CD4-positive, alpha-beta T cell treated with Interleukin-15 for 1 hour (primary cell): ENCODE measurements around the gene PLPPR1.
"Not testable (repeated sequence)": the region's sequence is repeated elsewhere in the genome, so short reads cannot be mapped to it uniquely, and the experiment has no call there.

Experiments used
- DNase-seq: peaks from one replicate; pipeline ENCODE4 v3.0.0-alpha.2; 2020

PLPPR1 gene

GRCh38 chr9:101050650-101051049, 22.1 kb downstream of the PLPPR1 start:
- no peak for DNase-seq

- DNase-seq = no peak
These were observed 26.1 kb downstream of the PLPPR1 start for GRCh38 chr9:101054657-101055056.

- no peak for DNase-seq
These were observed 27.0 kb downstream of the PLPPR1 start for GRCh38 chr9:101055516-101055915.

GRCh38 chr9:101062686-101063085, 34.2 kb downstream of the PLPPR1 start:
- no peak for DNase-seq

DNA sequence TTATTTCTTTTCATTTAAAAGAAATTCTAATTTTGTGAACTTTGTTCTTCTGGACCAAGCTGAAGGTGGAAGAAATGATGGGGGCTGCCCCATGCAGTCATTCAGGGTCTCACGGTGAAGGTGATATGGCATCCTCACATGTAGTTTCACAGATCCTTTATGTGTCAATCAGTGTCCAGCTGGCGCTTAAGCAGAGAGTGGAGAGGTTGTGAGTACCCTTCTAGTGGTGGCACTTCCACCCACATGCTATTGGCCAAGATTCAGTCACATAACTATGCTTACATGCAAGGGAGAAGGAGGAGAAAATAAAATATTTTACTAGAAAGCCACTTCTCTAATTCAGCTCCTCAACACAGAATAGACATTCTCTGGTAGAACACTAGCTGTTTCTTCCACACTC, 34.7 kb downstream of the PLPPR1 start:
- DNase-seq = no peak

- no peak for DNase-seq
These were observed 35.7 kb downstream of the PLPPR1 start for GRCh38 chr9:101064206-101064605.

GRCh38 chr9:101065930-101066329, 37.4 kb downstream of the PLPPR1 start:
- no peak for DNase-seq

DNA sequence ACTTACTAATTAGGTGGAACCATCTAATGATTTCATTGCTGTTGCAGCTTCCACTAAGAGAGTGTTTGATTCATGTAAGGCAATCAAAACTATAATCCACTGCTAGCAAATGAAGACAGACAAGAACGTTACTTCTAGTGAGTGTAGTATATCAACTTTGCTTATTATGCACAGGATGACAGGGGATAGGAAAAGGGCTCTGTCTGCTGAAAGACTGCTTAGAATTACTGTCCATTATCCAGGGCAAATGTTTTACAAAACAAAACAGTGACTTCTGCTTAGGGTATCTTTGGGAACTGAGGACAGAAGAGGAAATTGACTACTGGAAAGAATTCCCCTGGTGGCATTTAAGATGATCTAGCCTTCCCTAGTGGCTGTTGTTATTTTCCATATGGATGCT, 40.2 kb downstream of the PLPPR1 start:
- DNase-seq = no peak

DNA sequence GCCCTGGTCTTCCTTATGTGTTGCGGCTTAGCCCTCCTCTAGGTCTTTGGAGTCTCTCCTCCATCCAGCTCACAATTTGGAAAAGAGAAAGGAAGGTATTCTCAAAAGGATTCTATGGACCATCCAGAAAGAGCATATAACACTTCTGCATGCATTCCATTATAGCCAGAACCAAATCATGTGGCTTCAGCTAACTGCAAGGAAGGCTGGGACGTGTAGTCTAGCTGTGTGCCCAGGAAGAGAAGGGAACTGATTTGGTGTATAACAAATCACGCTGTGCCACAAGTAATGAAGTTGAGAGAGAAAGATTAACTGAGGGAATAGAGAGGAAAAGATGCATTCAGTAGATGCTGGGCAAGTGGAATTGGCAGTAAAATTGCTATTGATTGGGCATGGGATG, 43.7 kb downstream of the PLPPR1 start:
- no peak for DNase-seq

GRCh38 chr9:101073122-101073521, 44.6 kb downstream of the PLPPR1 start:
- no peak for DNase-seq

DNA sequence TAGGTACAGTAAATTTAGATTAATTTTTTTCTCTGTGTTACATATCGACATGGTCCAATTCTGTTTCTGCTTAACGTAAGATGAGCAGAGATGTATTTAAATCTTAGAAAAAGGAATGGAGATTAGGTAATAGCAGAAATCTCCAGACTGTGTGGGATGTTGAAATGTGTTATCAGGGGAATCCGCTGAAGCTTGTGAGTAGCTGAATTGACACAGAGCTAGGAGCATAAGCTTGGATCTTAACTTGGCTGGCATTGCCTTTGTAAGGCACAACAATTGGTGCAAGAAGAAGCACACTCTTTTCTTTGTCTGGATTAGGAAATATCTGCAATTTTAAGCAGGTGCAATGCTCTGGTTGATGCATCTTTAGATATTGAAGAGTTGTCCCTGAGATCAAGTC, 53.1 kb downstream of the PLPPR1 start:
- no peak for DNase-seq

- no peak for DNase-seq
These were observed 55.1 kb downstream of the PLPPR1 start for GRCh38 chr9:101083448-101084202.

DNA sequence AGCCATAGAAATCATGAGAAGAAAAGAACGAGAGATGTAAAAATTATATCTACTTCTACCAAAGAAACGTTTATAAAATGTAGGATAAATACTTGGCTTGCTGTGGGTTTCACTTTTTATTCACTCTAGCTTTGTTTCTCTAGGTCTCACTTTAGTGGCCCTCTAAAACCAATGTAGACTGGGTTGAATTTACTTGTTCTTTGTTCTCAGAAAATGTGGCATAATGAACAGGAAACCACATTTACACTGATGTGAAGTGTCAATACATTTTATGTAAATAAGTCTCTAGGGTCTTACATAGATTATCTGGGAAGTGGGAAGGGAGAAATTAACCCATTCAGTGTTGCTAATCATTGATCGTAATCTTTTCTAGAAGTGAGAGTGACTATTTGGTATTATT, 58.9 kb downstream of the PLPPR1 start:
- DNase-seq = no peak

- no peak for DNase-seq
These were observed 64.4 kb downstream of the PLPPR1 start for GRCh38 chr9:101092922-101093321.

- DNase-seq = no peak
These were observed 65.1 kb downstream of the PLPPR1 start for GRCh38 chr9:101093620-101094019.

DNA sequence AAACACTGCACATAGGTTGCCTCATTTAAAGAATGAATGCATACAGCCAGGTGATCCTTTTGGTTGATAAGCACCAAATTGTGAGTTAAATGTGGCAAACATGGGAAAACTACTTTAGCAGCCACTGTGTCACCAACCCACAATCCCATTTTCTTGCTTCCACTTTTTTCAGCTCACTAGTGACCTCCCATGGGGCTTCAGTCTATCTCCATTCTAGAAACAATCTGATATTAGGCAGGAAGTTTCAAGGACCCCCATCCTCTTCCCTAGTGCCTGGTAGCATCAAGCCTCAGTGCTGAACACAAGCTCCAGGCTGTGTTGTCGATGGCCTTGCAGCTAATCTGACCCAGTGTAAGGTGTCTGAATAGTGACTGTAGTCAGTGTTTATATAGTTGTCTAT, 66.2 kb downstream of the PLPPR1 start:
- DNase-seq = no peak

GRCh38 chr9:101097210-101097609, 68.7 kb downstream of the PLPPR1 start:
- no peak for DNase-seq

DNA sequence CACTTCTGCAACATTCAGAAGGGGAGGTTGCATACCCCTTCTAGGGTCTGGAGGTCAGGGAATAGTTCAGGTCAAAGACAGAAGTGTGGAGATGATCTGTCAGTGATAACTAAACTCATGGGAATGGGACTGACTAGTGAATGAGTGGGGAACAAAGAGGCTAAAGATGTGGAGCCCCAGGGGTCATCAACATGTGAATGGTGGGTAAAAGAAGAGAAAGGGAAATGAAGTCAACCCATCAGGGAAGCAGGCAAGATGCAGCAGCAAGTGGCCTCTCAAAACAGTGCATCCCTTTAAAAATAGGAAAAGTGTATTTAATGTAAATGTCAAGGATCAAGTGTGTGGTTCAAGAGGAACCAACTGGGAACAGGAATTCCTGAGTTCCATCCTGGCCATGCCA, 69.9 kb downstream of the PLPPR1 start:
- no peak for DNase-seq

GRCh38 chr9:101114317-101114716, 85.8 kb downstream of the PLPPR1 start:
- no peak for DNase-seq

DNA sequence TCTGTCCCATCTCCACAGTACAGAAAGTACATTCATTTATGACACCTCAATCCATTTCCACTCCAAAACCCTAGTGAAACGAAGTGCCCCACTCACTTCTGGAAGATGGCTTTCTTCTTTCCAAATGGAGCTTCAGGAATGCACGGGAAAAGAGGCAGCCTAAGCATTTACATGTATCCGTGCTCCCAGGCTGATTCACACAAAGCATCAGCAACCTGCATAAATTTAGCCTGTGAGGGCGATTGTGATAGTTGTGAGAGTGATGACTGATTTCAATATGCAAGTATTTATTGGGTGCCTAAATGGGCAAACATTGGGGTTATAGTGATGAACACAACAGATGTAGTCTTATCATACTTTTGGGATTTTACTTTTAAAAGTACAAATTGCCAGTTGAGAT, 86.6 kb downstream of the PLPPR1 start:
- DNase-seq = no peak

DNA sequence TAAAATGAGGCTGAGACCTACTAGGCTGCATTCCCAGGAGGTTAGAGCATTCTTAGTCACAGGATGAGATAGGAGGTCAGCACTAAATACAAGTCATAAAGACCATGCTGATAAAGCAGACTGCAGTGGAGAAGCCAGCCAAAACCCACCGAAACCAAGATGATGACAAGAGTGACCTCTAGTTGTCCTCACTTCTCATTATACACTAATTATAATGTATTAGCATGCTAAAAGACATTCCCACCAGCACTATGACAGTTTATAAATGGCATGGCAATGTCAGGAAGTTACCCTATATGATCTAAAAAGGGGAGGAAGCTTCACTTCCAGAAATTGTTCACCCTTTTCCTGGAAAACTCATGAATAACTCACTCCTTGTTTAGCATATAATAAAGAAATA, 88.6 kb downstream of the PLPPR1 start:
- no peak for DNase-seq

DNA sequence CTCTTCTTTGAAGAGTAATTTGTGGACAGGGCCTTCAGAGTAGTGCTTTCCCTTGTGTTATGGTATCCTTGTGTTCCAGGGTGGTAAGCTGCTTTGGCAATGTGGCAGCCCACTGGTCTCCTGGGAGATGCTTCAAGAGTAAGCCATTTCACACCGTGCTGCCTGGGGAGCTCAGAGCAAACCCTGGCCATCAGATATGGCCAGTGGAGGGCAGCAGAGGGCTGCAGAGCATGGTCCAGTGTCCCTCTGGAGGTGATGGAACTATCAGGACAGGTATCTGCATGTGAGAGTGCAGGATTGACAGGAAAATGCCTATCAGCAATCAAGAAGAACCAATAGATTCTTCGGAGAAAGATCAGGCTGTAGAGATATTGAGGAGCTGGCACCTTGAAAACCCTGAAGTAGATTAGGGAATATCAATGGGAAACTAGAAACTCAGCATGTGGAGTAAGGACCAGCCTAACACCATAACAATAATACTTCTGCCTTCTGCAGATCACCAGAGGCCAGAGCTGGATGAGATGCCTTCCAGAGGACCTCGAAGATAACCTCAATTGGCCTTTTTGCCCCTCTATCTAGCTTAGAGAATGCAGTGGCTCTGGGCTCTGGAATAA, 90.8 kb downstream of the PLPPR1 start:
- no peak for DNase-seq

DNA sequence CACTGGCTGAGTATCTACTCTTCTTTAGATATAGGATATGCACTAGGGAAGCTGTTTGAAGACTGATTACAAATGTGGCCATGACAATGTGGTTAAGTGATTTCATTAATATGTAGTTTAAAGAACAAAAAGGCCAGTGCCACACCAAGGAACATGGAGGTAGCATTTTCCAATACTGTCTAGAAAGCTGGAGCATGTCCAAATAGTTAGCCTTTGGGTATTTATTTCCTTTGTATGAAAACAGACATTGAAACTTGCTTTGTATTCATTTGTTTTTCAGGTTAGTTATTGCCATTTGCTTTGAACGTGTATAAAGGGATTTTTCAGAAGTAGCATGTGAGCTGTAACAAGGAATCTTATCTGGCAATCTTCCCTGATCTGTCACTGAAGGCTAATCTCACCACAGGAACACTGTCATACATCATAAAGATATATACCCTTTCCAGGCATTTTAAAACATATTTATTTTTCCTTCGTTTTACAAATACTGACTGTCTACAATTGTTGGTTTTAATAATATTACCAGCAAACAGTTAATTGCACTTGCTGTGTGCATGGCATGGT, 93.4 kb downstream of the PLPPR1 start:
- DNase-seq = no peak

DNA sequence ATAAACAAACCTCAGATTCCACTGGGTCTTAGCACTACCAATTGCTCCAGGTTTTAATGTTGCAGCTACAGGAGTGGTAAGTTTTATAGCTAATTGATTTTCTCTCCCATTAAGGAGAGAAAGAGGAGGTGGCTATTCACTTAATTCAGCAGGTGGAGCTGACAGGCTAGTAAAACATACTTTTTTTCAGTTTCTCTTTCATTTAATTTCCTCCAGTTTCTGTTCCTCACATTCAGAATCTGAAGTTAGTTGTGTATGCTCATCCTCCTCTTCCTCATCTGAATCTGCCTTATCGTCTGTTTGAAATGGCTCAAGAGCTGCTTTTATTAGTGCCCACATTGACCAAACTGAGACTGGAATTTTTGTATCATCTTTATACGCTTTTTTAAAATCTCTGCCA, 98.0 kb downstream of the PLPPR1 start:
- DNase-seq = no peak

DNA sequence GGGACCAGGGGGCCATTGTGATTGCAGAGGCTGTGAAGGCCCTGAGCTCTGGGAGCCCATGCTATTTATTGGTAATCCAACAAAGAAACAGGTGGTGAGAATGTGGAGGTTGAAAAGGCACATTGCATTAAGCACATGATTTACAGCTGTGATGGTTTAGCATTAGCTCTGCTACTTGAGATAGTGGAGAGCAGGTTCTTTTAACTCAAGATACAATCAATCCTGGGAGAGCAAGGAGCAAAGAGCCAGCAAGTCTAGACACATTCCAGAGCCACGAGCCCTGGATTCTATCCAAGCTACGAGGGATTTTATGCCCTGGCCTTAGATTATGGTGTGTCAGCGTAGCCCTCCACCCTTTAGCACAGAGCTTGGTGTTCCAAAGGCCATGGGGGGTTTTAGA, 98.8 kb downstream of the PLPPR1 start:
- DNase-seq = not testable (repeated sequence)
